ENCODE measurements around the gene LRP5. TPM values are rescaled to one million over a fixed set of nuclear protein-coding genes. Genes with fewer than 3 reads are reported as not detected.

LRP5 gene
- total RNA-seq, 4 donors from 2014 or later = 22.3 to 43.2 (median 33.8) TPM

DNA sequence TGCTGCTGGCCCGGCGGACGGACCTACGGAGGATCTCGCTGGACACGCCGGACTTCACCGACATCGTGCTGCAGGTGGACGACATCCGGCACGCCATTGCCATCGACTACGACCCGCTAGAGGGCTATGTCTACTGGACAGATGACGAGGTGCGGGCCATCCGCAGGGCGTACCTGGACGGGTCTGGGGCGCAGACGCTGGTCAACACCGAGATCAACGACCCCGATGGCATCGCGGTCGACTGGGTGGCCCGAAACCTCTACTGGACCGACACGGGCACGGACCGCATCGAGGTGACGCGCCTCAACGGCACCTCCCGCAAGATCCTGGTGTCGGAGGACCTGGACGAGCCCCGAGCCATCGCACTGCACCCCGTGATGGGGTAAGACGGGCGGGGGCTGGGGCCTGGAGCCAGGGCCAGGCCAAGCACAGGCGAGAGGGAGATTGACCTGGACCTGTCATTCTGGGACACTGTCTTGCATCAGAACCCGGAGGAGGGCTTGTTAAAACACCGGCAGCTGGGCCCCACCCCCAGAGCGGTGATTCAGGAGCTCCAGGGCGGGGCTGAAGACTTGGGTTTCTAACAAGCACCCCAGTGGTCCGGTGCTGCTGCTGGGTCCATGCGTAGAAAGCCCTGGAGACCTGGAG is 74.1 kb downstream of the LRP5 start:
- 94 to 95% methylated on average over 50 to 52 of the region's 52 CpGs for WGBS, 2 donors
- Histone ChIP-seq H3K27ac (no peak overlapping the region), H3K36me3 (peaks cover 0 to 54% (median 3%) of the 10 kb centered on the region in 3 donors)

DNA sequence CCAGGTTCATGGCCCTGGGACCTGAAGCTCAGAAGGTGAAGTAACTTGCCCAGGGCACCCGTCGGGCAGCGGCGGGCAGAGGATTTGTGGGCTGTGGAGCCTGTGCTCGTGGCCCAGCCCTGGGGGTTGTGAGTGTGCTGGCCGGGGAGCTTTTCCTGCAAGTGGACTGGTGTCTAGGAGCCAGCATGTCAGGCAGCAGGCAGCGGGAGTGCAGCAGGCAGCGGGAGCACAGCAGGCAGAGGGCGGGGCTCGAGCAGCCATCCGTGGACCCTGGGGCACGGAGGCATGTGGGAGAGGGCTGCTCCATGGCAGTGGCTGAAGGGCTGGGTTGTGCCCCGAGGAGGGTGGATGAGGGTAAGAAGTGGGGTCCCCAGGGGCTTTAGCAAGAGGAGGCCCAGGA is 75.4 kb downstream of the LRP5 start:
- TF ChIP-seq, protein P1, sequence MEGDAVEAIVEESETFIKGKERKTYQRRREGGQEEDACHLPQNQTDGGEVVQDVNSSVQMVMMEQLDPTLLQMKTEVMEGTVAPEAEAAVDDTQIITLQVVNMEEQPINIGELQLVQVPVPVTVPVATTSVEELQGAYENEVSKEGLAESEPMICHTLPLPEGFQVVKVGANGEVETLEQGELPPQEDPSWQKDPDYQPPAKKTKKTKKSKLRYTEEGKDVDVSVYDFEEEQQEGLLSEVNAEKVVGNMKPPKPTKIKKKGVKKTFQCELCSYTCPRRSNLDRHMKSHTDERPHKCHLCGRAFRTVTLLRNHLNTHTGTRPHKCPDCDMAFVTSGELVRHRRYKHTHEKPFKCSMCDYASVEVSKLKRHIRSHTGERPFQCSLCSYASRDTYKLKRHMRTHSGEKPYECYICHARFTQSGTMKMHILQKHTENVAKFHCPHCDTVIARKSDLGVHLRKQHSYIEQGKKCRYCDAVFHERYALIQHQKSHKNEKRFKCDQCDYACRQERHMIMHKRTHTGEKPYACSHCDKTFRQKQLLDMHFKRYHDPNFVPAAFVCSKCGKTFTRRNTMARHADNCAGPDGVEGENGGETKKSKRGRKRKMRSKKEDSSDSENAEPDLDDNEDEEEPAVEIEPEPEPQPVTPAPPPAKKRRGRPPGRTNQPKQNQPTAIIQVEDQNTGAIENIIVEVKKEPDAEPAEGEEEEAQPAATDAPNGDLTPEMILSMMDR (IDR thresholded peaks at IDR 0.05) = no peak
- TF ChIP-seq POLR2A (IDR thresholded peaks at IDR 0.05) (no peak), EP300 (IDR thresholded peaks at IDR 0.05) (no peak)
- DNase-seq (ENCODE audit: low spot score in 2 of 2) = no peak
- no peaks in the 10 kb centered on the region for H3K27me3 ChIP-seq
- H3K36me3 ChIP-seq = peaks cover 0 to 65% (median 3%) of the 10 kb centered on the region in 3 donors
- peaks cover 0 to 10% (median 2%) of the 10 kb centered on the region in 4 donors for H3K4me1 ChIP-seq
- H3K9me3 ChIP-seq = no peaks in the 10 kb centered on the region
- no peak overlapping the region for H3K27ac ChIP-seq
- WGBS, 2 donors = 85% methylated on average over 13 of the region's 13 CpGs
- H3K4me3 ChIP-seq = no peak overlapping the region

More for the DNA sequence above, 74.1 kb downstream of the LRP5 start:
- no peaks in the 10 kb centered on the region for H3K9me3 ChIP-seq
- H3K27me3 ChIP-seq = no peaks in the 10 kb centered on the region
- no peak overlapping the region for H3K4me3 ChIP-seq
- TF ChIP-seq EP300 (IDR thresholded peaks at IDR 0.05) (no peak), POLR2A (IDR thresholded peaks at IDR 0.05) (no peak)
- TF ChIP-seq, protein P1 (IDR thresholded peaks at IDR 0.05) = no peak
- H3K4me1 ChIP-seq = peaks cover 0 to 16% (median 6%) of the 10 kb centered on the region in 4 donors
- DNase-seq (ENCODE audit: low spot score in 2 of 2) = no peak

DNA sequence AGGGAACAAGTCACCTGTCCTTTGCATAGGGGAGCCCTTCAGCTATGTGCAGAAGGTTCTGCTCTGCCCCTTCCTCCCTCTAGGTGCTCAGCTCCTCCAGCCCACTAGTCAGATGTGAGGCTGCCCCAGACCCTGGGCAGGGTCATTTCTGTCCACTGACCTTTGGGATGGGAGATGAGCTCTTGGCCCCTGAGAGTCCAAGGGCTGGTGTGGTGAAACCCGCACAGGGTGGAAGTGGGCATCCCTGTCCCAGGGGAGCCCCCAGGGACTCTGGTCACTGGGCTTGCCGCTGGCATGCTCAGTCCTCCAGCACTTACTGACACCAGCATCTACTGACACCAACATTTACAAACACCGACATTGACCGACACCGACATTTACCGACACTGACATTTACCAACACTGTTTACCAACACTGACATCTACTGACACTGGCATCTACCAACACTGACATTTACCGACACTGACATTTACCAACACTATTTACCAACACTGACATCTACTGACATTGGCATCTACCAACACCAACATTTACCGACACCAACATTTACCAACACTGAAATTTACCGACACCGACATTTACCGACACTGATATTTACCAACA is 76.3 kb downstream of the LRP5 start:
- DNase-seq (ENCODE audit: low spot score in 2 of 2) = no peak
- peaks cover 0 to 69% (median 3%) of the 10 kb centered on the region in 3 donors for H3K36me3 ChIP-seq
- no peaks in the 10 kb centered on the region for H3K27me3 ChIP-seq
- 88 to 90% methylated on average over 9 to 11 of the region's 11 CpGs for WGBS, 2 donors
- H3K27ac ChIP-seq = no peak overlapping the region
- no peaks in the 10 kb centered on the region for H3K9me3 ChIP-seq
- TF ChIP-seq, protein P1 (IDR thresholded peaks at IDR 0.05) = no peak
- TF ChIP-seq EP300 (IDR thresholded peaks at IDR 0.05) (no peak), POLR2A (IDR thresholded peaks at IDR 0.05) (no peak)
- peaks cover 0 to 7% (median 2%) of the 10 kb centered on the region in 4 donors for H3K4me1 ChIP-seq
- H3K4me3 ChIP-seq = no peak overlapping the region

DNA sequence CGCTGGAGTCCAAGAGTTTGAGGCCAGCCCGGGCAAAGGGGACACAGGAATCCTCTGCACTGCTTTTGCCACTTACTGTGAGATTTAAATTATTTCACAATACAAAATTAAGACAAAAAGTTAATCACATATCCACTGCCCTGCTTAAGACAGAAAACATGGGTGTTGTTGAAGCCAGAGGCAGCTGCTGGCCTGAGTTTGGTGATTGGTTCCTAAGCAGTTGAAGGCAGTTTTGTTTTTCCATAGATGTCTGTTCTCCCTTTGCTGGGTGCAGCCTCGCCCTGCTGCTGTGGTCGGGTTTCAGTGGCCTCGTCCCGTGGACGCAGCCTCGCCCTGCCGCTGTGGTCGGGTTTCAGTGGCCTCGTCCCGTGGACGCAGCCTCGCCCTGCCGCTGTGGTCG is 77.9 kb downstream of the LRP5 start:
- Histone ChIP-seq H3K27me3 (no peaks in the 10 kb centered on the region), H3K4me3 (no peak overlapping the region), H3K36me3 (peaks cover 0 to 74% (median 3%) of the 10 kb centered on the region in 3 donors), H3K27ac (no peak overlapping the region), H3K9me3 (no peaks in the 10 kb centered on the region), H3K4me1 (no peaks in the 10 kb centered on the region)
- DNase-seq (ENCODE audit: low spot score in 2 of 2) = no peak
- 98% methylated on average over 9 to 11 of the region's 16 CpGs for WGBS, 2 donors
- TF ChIP-seq, protein P1 (IDR thresholded peaks at IDR 0.05) = no peak
- no peak for TF ChIP-seq POLR2A (IDR thresholded peaks at IDR 0.05)
- TF ChIP-seq EP300 (IDR thresholded peaks at IDR 0.05) = no peak

DNA sequence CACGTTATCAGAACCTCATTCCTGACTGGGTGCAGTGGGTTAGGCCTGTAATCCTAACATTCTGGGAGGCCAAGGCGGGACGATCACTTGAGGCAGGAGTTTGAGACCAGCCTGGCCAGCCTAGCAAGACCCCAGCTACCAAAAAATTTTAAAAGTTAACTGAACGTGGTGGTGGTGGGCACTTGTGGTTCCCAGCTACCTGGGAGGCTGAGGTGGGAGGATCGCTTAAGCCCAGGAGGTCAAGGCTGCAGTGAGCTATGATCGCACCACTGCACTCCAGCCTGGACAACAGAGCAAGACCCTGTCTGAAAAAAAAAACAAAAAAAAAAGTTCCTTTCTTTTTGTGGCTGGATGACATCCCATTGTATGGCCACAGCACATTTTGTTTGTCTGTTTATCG is 80.4 kb downstream of the LRP5 start:
- no peak overlapping the region for H3K4me3 ChIP-seq
- H3K4me1 ChIP-seq = peaks cover 0 to 4% (median 0%) of the 10 kb centered on the region in 4 donors
- no peaks in the 10 kb centered on the region for H3K27me3 ChIP-seq
- H3K36me3 ChIP-seq = peaks cover 0 to 69% (median 3%) of the 10 kb centered on the region in 3 donors
- WGBS, 2 donors = 94 to 95% methylated on average over 7 of the region's 7 CpGs
- no peak overlapping the region for H3K27ac ChIP-seq
- no peaks in the 10 kb centered on the region for H3K9me3 ChIP-seq
- no peak for DNase-seq (ENCODE audit: low spot score in 2 of 2)
- TF ChIP-seq POLR2A (IDR thresholded peaks at IDR 0.05) = no peak
- TF ChIP-seq, protein P1 (IDR thresholded peaks at IDR 0.05) = no peak
- no peak for TF ChIP-seq EP300 (IDR thresholded peaks at IDR 0.05)
